Naive B cell (primary cell): ENCODE data around the gene MARK2. TPM values are rescaled to one million over a fixed set of nuclear protein-coding genes. Genes with fewer than 3 reads are reported as not detected.

Experiments
- ATAC-seq, 2 donors: fragments of 150-1000 bp; cut with Tn5 transposase; 2 replicates each; pipeline ENCODE4 v1.10.0; 2021; ENCODE audit warnings: low read depth in 2 of 2, mild to moderate bottlenecking in 2 of 2, moderate library complexity in 2 of 2
- DNase-seq: peaks from one replicate; pipeline ENCODE4 v3.0.0; 2022
- H3K27ac Mint-ChIP-seq, 6 donors: one replicate each; pipeline ENCODE4 v1.8.0; 2020 to 2022; ENCODE audit warnings: mild to moderate bottlenecking in 6 of 6, mixed read lengths in 6 of 6, moderate library complexity in 5 of 6, inconsistent platforms in 2 of 6
- H3K27me3 Mint-ChIP-seq, 3 donors: one replicate each; pipeline ENCODE4 v1.8.0; 2021 to 2022; ENCODE audit warnings: mixed read lengths in 3 of 3, mild to moderate bottlenecking in 1 of 3
- H3K36me3 Mint-ChIP-seq, 2 donors: one replicate each; pipeline ENCODE4 v1.8.0; 2020 to 2022; ENCODE audit warnings: mixed read lengths in 2 of 2, inconsistent platforms in 1 of 2, mild to moderate bottlenecking in 1 of 2
- H3K4me1 Mint-ChIP-seq, 3 donors: one replicate each; pipeline ENCODE4 v1.8.0; 2020 to 2022; ENCODE audit warnings: mixed read lengths in 3 of 3, inconsistent platforms in 1 of 3, mild to moderate bottlenecking in 1 of 3, moderate library complexity in 1 of 3
- H3K4me3 Mint-ChIP-seq, 8 donors: one replicate each; pipeline ENCODE4 v1.8.0; 2020 to 2022; ENCODE audit warnings: mild to moderate bottlenecking in 8 of 8, mixed read lengths in 8 of 8, moderate library complexity in 8 of 8, inconsistent platforms in 2 of 8
- H3K9me3 Mint-ChIP-seq, 7 donors: one replicate each; pipeline ENCODE4 v1.8.0; 2020 to 2022; ENCODE audit warnings: mixed read lengths in 7 of 7, mild to moderate bottlenecking in 5 of 7, inconsistent platforms in 2 of 7, moderate library complexity in 1 of 7
- polyA plus RNA-seq, 6 donors: library from polyadenylated mRNA; unstranded; fragments of 300-500 nt; fragmentation: Illumina TruSeq; gene quantifications; one replicate each; pipeline ENCODE4 v1.2.3, GENCODE V29; 2021; ENCODE audit warnings: low read depth in 6 of 6

The MARK2 gene
- polyA plus RNA-seq, 6 donors from 2014 or later: 31.0 to 66.8 (median 42.9) TPM

- Mint-ChIP-seq H3K27ac (peak overlapping the region in 1 of 6 donors; percentile 50), H3K9me3 (no peaks in the 10 kb centered on the region), H3K36me3 (no peaks in the 10 kb centered on the region), H3K27me3 (peaks cover 4 to 31% (median 16%) of the 10 kb centered on the region in 3 donors), H3K4me1 (peaks cover 11 to 20% (median 18%) of the 10 kb centered on the region in 3 donors), H3K4me3 (peak overlapping the region in 2 of 8 donors; percentile 21 to 25)
- ATAC-seq: no peak
- no peak for DNase-seq
Measured at GRCh38 chr11:63913866-63914830, 75.2 kb downstream of the MARK2 start.

GRCh38 chr11:63914896-63915691 lies 76.2 kb downstream of the MARK2 start:
- no peaks in the 10 kb centered on the region for H3K36me3 Mint-ChIP-seq
- peaks cover 4 to 31% (median 16%) of the 10 kb centered on the region in 3 donors for H3K27me3 Mint-ChIP-seq
- H3K4me3 Mint-ChIP-seq: peak overlapping the region in 5 of 8 donors; percentile 44 to 88 (median 52)
- peak overlapping the region in 1 of 6 donors; percentile 65 for H3K27ac Mint-ChIP-seq
- ATAC-seq (no peak), DNase-seq (no peak)
- H3K4me1 Mint-ChIP-seq: peaks cover 11 to 21% (median 18%) of the 10 kb centered on the region in 3 donors
- H3K9me3 Mint-ChIP-seq: no peaks in the 10 kb centered on the region

GRCh38 chr11:63915961-63916836 lies 77.3 kb downstream of the MARK2 start:
- no peaks in the 10 kb centered on the region for H3K9me3 Mint-ChIP-seq
- peak; percentile 29 for DNase-seq
- H3K27ac Mint-ChIP-seq: no peak overlapping the region
- H3K36me3 Mint-ChIP-seq: no peaks in the 10 kb centered on the region
- peaks cover 4 to 31% (median 16%) of the 10 kb centered on the region in 3 donors for H3K27me3 Mint-ChIP-seq
- peak overlapping the region; percentile 72 to 88 (median 82) for H3K4me3 Mint-ChIP-seq
- H3K4me1 Mint-ChIP-seq: peaks cover 11 to 21% (median 18%) of the 10 kb centered on the region in 3 donors
- ATAC-seq: peak; percentile 34 to 37

- no peak within 1 kb of the TSS for H3K27ac Mint-ChIP-seq
- no peaks in the 10 kb centered on the region for H3K36me3 Mint-ChIP-seq
- peak within 1 kb of the TSS; percentile 72 to 88 (median 83) for H3K4me3 Mint-ChIP-seq
- ATAC-seq (peak; percentile 55 to 60), DNase-seq (peak; percentile 55)
- H3K27me3 Mint-ChIP-seq: peaks cover 6 to 31% (median 16%) of the 10 kb centered on the region in 3 donors
- H3K9me3 Mint-ChIP-seq: no peaks in the 10 kb centered on the region
- peaks cover 11 to 21% (median 18%) of the 10 kb centered on the region in 3 donors for H3K4me1 Mint-ChIP-seq
Measured at GRCh38 chr11:63916837-63917691, 78.2 kb downstream of the MARK2 start, which contains the start of gene RCOR2. Gene RCOR2 (minus strand): TSS chr11:63917164. CDS start chr11:63916456, 708 bp downstream.

GRCh38 chr11:63917692-63918506 lies 79.0 kb downstream of the MARK2 start:
- H3K36me3 Mint-ChIP-seq: no peaks in the 10 kb centered on the region
- DNase-seq: peak; percentile 31
- peaks cover 9 to 37% (median 16%) of the 10 kb centered on the region in 3 donors for H3K27me3 Mint-ChIP-seq
- H3K4me3 Mint-ChIP-seq: peak overlapping the region; percentile 57 to 88 (median 77)
- no peaks in the 10 kb centered on the region for H3K9me3 Mint-ChIP-seq
- no peak overlapping the region for H3K27ac Mint-ChIP-seq
- H3K4me1 Mint-ChIP-seq: peaks cover 11 to 21% (median 18%) of the 10 kb centered on the region in 3 donors
- ATAC-seq: peak; percentile 43 to 47

- H3K27ac Mint-ChIP-seq: peak overlapping the region in 2 of 6 donors; percentile 78 to 88
- peaks cover 11 to 21% (median 18%) of the 10 kb centered on the region in 3 donors for H3K4me1 Mint-ChIP-seq
- peaks cover 9 to 43% (median 20%) of the 10 kb centered on the region in 3 donors for H3K27me3 Mint-ChIP-seq
- H3K9me3 Mint-ChIP-seq: no peaks in the 10 kb centered on the region
- H3K4me3 Mint-ChIP-seq: peak overlapping the region; percentile 20 to 88 (median 70)
- DNase-seq (no peak), ATAC-seq (no peak)
- H3K36me3 Mint-ChIP-seq: no peaks in the 10 kb centered on the region
Measured at GRCh38 chr11:63918507-63919191, 79.7 kb downstream of the MARK2 start.

- DNase-seq (no peak), ATAC-seq (no peak)
- Mint-ChIP-seq H3K36me3 (no peaks in the 10 kb centered on the region), H3K27me3 (peaks cover 6 to 42% (median 20%) of the 10 kb centered on the region in 3 donors), H3K4me1 (peaks cover 11 to 21% (median 18%) of the 10 kb centered on the region in 3 donors), H3K4me3 (peak overlapping the region in 7 of 8 donors; percentile 15 to 88 (median 51)), H3K9me3 (no peaks in the 10 kb centered on the region), H3K27ac (no peak overlapping the region)
Measured at GRCh38 chr11:63919267-63920125, 80.6 kb downstream of the MARK2 start.

- Mint-ChIP-seq H3K27me3 (peaks cover 6 to 40% (median 21%) of the 10 kb centered on the region in 3 donors), H3K4me1 (peaks cover 11 to 21% (median 15%) of the 10 kb centered on the region in 3 donors), H3K27ac (no peak overlapping the region), H3K4me3 (peak overlapping the region in 6 of 8 donors; percentile 15 to 88 (median 35)), H3K36me3 (no peaks in the 10 kb centered on the region), H3K9me3 (no peaks in the 10 kb centered on the region)
- DNase-seq: no peak
- ATAC-seq: no peak
Measured at GRCh38 chr11:63920126-63920938, 81.4 kb downstream of the MARK2 start.

- Mint-ChIP-seq H3K9me3 (no peaks in the 10 kb centered on the region), H3K4me1 (peaks cover 9 to 20% (median 15%) of the 10 kb centered on the region in 3 donors), H3K4me3 (no peak overlapping the region), H3K27me3 (peaks cover 6 to 42% (median 24%) of the 10 kb centered on the region in 3 donors), H3K27ac (peak overlapping the region in 1 of 6 donors; percentile 56), H3K36me3 (no peaks in the 10 kb centered on the region)
- DNase-seq (peak; percentile 35), ATAC-seq (peak; percentile 22 to 32)
Measured at GRCh38 chr11:63920939-63921417, 82.1 kb downstream of the MARK2 start.
